ENCODE data around the gene FOXC1.

Gene FOXC1

DNA sequence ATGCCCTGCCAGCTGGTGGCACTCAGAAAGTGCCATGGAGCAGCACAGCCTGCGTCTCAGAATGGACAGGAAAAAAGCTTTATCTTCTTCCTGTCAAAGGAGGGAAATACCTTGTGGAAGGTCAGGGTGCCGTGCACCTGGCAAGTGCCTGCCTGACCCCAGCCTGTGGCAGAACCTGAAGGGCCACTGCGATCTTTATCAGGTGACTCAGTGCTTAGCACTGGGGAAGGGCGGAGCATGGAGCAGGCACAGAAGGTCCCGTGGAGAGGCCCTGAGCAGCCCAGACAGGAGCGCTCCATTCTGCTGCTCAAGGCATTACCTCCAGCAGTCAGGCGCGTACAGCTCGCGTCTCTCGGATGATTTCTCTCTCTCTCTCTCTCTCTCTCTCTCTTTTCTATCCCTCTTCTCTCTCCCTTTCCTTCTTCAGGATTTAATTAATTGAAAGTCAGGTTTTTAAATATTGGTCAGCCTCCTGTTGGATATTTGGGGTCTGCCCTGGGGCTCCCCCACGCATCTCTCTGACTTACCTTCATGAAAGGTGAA is 31.7 kb downstream of the FOXC1 start:
- no peak for DNase-seq (ENCODE audit: low read depth in 2 of 2, low spot score in 1 of 2)

GRCh38 chr6:1643111-1643510 is 33.4 kb downstream of the FOXC1 start:
- DNase-seq (ENCODE audit: low read depth in 2 of 2, low spot score in 1 of 2), result no peak

DNA sequence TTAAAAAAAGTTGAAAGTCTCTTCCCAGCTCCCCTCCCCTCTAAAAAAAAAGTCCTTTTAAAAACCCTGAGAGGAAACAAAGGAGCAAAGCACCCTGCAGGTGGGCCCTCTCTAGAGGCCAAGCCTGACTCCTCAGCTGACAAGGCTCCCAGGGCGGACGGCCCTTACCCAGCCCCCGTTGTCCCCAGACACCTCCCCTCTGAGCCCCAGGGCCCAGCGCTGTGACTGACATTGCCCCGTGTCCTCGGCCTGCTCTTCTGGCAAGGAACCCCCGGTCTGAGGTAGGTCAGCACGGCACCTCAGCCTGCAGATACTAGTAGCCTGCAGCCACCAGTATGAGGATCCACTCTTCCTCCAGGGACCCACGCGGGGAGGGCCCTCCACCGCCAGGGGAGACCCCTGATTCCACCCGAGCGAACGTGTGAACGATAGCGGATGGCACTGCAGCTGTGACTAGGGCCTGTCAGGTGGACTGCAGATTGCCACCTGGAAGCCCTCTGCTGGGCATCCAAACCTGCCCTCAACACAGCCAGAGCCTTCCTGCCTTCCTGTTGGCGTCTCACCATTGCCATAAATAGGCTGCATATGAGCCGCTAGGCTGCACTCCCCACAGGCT is 34.2 kb downstream of the FOXC1 start:
- no peak for DNase-seq (ENCODE audit: low read depth in 2 of 2, low spot score in 1 of 2)

- no peak for DNase-seq (ENCODE audit: low read depth in 2 of 2, low spot score in 1 of 2)
Observed at GRCh38 chr6:1644516-1645060, 34.9 kb downstream of the FOXC1 start.

- no peak for DNase-seq (ENCODE audit: low read depth in 2 of 2, low spot score in 1 of 2)
Observed at GRCh38 chr6:1645466-1646185, 35.9 kb downstream of the FOXC1 start.

GRCh38 chr6:1651362-1651761 is 41.6 kb downstream of the FOXC1 start:
- no peak for DNase-seq (ENCODE audit: low read depth in 2 of 2, low spot score in 1 of 2)

DNA sequence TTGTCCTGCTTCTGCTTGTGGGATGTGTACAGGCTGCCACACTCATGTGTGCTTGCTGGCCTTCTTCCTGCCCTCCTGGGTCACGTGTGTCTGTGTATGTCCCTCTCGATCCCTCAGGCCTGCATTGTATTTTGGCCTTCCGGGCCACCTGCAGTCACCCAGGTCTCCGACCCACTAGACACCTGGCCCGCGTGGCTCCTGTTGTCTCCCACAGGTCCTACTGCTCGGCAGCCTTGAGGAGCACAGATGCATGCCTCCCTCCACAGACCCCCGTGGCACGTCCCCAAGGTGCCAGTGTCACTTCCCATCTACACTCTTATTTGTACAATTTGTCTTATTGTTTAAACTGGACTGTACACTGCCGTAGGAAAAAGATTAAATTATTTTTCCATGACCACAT is 43.1 kb downstream of the FOXC1 start:
- DNase-seq (ENCODE audit: low read depth in 2 of 2, low spot score in 1 of 2), result no peak

DNA sequence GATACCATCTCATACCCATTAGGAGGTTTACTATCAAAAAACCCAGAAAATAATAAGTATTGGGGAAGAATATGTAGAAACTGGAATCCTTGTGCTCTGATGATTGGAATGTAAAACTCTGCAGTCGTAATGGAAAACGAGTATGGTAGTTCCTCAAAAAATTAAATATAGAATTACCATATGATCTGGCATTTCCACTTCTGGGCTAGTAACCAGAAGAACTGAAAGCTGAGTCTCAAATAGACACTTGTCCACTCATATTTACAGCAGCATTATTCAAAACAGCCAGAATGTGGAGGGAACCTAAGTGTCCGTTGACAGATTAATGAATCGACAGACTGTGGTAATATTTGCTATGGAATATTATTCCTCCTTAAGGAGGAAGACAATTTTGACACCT is 44.3 kb downstream of the FOXC1 start:
- no peak for DNase-seq (ENCODE audit: low read depth in 2 of 2, low spot score in 1 of 2)

GRCh38 chr6:1657116-1657770 is 47.5 kb downstream of the FOXC1 start:
- no peak for DNase-seq (ENCODE audit: low read depth in 2 of 2, low spot score in 1 of 2)

DNA sequence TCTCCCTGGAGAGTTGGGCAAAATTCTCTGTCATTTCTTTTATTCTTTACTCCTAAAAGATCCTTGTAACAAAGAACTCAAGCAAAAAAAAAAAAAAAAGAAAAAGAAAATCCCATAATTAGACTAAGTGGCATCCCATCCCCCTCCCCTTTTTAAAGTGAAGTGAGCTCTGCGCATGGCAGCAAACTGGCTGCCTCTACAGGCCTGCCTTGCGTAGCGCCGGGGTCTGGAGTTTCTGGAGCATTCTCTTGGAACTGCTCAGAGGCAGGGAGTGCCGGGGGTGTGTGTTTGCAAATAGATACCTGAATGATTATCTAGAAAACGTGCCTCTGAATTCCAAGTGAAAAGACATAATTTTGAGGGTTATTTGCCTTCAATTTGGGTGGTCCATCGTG is 48.1 kb downstream of the FOXC1 start:
- DNase-seq (ENCODE audit: low read depth in 2 of 2, low spot score in 1 of 2), result no peak

DNA sequence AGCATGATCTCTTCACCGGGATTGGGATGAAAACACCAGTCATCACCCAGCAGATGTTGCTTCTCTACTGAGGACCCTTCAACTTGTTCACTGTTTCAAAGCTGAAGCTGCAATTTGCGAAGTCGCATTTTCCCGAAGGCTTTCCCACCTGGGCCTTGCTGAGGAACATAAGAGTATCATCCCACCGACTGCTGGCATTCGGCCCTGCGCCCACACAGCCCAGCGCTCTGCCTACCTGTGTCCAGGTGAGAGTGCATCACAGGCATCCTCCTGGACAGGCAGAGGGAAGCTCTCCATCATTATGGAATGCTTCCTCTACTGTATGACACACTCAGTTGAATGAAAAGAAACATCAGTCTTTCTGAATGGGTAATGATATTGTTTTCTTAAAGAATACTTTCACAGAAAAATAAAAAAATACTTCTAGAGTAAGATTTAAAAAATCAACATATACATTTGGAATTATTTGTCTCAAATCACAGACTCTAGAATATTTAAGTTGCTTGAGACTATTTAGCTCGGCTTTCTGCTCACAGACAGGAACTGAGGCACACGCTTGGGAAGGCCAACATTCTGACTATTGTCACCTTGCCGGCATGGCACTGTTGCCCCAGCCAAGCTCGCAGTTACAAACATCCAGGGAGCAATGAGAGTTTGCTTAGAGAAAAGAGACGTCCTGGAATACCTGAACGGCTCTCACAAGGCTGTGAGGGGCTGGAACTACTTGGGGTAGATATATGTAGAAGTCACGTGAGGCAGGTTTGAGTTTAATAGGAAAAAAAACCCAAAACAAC is 48.7 kb downstream of the FOXC1 start:
- no peak for DNase-seq (ENCODE audit: low read depth in 2 of 2, low spot score in 1 of 2)

DNA sequence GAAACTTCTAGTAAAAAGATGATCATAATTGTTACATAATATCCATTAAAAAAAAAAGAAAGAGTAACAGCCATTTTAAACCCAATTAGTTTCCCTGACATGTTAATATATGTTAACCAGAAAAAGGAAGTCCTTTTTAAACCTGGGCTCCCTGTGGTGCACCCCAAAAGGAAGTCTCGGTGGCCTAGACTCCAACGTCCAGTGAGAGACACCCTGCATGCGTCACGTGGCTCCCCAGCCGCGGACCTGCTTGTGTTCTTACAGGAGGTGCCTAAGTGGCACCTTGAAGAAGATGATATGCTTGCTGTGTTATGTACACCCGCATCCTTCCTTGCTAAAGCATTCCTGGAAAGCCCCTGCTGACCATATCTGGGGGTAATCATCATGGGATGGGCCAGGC is 50.1 kb downstream of the FOXC1 start:
- DNase-seq (ENCODE audit: low read depth in 2 of 2, low spot score in 1 of 2), result no peak

DNA sequence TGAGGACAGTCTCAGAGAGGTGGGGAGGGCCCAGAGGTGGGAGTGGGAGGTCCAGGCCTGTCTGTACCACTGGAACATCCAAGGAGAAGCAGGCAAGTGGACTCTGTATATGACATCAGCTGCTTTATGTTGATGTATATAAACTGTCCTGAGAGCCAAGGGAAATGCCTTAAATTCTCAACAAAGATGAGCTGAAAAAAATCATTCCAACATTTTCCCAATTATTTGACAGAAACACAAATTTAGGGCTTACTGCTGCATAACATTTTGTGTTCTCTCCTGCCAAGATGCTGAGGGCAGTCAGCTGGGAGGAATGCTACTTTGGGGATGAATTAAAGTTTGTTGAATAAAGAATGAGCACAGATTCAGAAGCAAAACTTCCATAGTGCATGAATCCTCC is 52.8 kb downstream of the FOXC1 start:
- no peak for DNase-seq (ENCODE audit: low read depth in 2 of 2, low spot score in 1 of 2)
